Ovary (tissue), 3 donors: Measurements from ENCODE around the gene ZNF678.

ENCODE experiments used
- CTCF ChIP-seq, 3 donors: fragments of 450-650 bp in 2 of 3; fragments of 200-600 bp in 1 of 3; IDR thresholded peaks; one replicate each; pipeline versions ENCODE4 v1.5.1 to v1.8.0; 2016 to 2022; ENCODE audit warnings: antibody characterized with exemption in 3 of 3, mild to moderate bottlenecking in 1 of 3
- EP300 ChIP-seq: sonication (generic); formaldehyde crosslinking; IDR thresholded peaks from one replicate; pipeline ENCODE4 v1.6.1; 2017; ENCODE audit warnings: antibody characterized with exemption
- POLR2A ChIP-seq: fragments of 450-650 bp; IDR thresholded peaks from one replicate; pipeline ENCODE4 v1.6.1; 2017; ENCODE audit warnings: antibody characterized with exemption, mild to moderate bottlenecking, moderate library complexity
- donor health status: DM: no; HTN: no; CAD: no.

GRCh38 chr1:227541796-227542152, 21.6 kb upstream of the ZNF678 start:
- TF ChIP-seq CTCF (IDR thresholded peaks at IDR 0.05) (no peak), POLR2A (no peak), EP300 (no peak)
